HCT116 (cell line): ENCODE data around the gene TRAPPC12. TPM values are rescaled to one million over a fixed set of nuclear protein-coding genes. Genes with fewer than 3 reads are reported as not detected.

Source experiments
- ATAC-seq: fragments of 200-7000 bp; cut with Tn5 transposase; 2 replicates; pipeline ENCODE4 v1.9.1; 2020; ENCODE audit warnings: mild to moderate bottlenecking, moderate library complexity
- BruUV-seq: library from RNA; stranded (reverse); fragments of 400-500 nt; replicated peaks from 2 replicates; lab custom pipeline; 2021; lab: Mats Ljungman, UMichigan
- CTCF ChIA-PET: fragments of 300-600 bp; sonication (Branson Sonifier 250); formaldehyde crosslinking; loops from one replicate; lab custom pipeline; 2021; ENCODE audit warnings: antibody characterized with exemption; lab: Charles Lee
- POLR2A ChIA-PET: fragments of 300-600, 350-600 bp; sonication (Branson Sonifier 250); formaldehyde crosslinking; loops from one replicate; lab custom pipeline; 2021; ENCODE audit warnings: antibody characterized with exemption; lab: Charles Lee
- RAD21 ChIA-PET, 2 experiments: fragments of 300-600 bp; sonication (Branson Sonifier 250); formaldehyde crosslinking; loops; one replicate each; lab custom pipeline; 2023; ENCODE audit warnings: low total read pairs in 2 of 2; ENCODE audit not compliant: uncharacterized antibody in 2 of 2, unreplicated experiment in 2 of 2, low non-redundant PET in 1 of 2; lab: Charles Lee
- DNase-seq: peaks from one replicate; pipeline ENCODE4 v3.0.0-alpha.2; 2010; ENCODE audit warnings: low read depth, low spot score
- H2AFZ ChIP-seq: fragments of 200-600 bp; shearing (Covaris generic), sonication (generic); 2 replicates; pipeline ENCODE4 v1.6.1; 2017; ENCODE audit warnings: low read depth, mixed run types, mixed read lengths, antibody characterized with exemption, low read length; ENCODE audit not compliant: poor library complexity, severe bottlenecking
- H3K27ac ChIP-seq: 2 replicates; pipeline ENCODE4 v1.5.1; 2012; ENCODE audit warnings: low read depth, low read length
- H3K27me3 ChIP-seq: fragments of 200-600 bp; sonication (generic); 2 replicates; pipeline ENCODE4 v1.6.1; 2016; ENCODE audit warnings: mixed run types, low read length, mixed read lengths; ENCODE audit not compliant: insufficient read depth
- H3K36me3 ChIP-seq, 2 experiments: fragments of 200-500 bp in 1 of 2; fragments of 200-600 bp in 1 of 2; sonication (Bioruptor generic) in 1 of 2; sonication (generic) in 1 of 2; 2 replicates each; pipeline versions ENCODE4 v1.5.1 to v1.6.1; 2014 to 2016; ENCODE audit warnings: low read length in 2 of 2, inconsistent platforms in 1 of 2, mixed read lengths in 1 of 2, mixed run types in 1 of 2; ENCODE audit not compliant: insufficient read depth in 2 of 2, control insufficient read depth in 1 of 2
- H3K4me1 ChIP-seq, 2 experiments: fragments of 200-600 bp in 1 of 2; sonication (generic) in 1 of 2; 2 replicates each; pipeline versions ENCODE4 v1.5.1 to v1.6.1; 2012 to 2017; ENCODE audit warnings: low read length in 2 of 2, inconsistent platforms in 1 of 2, mild to moderate bottlenecking in 1 of 2, mixed read lengths in 1 of 2, mixed run types in 1 of 2, moderate library complexity in 1 of 2; ENCODE audit not compliant: insufficient read depth in 2 of 2, control insufficient read depth in 1 of 2
- H3K4me2 ChIP-seq: fragments of 200-600 bp; sonication (generic); 2 replicates; pipeline ENCODE4 v1.6.1; 2017; ENCODE audit warnings: mixed run types, low read length, mixed read lengths
- H3K4me3 ChIP-seq, 2 experiments: fragments of 200-600 bp in 1 of 2; sonication (generic) in 1 of 2; replicated peaks in 1 of 2; 2 replicates each; pipeline ENCODE4 v1.5.1; 2011 to 2016; ENCODE audit warnings: low read length in 2 of 2, control low read depth in 1 of 2, low read depth in 1 of 2, mild to moderate bottlenecking in 1 of 2, mixed read lengths in 1 of 2, mixed run types in 1 of 2
- H3K79me2 ChIP-seq: fragments of 200-600 bp; sonication (generic); 2 replicates; pipeline ENCODE4 v1.6.1; 2017; ENCODE audit warnings: mild to moderate bottlenecking, mixed run types, low read length, moderate library complexity, mixed read lengths; ENCODE audit not compliant: insufficient read depth
- H3K9ac ChIP-seq: fragments of 200-600 bp; sonication (generic); 2 replicates; pipeline ENCODE4 v1.6.1; 2016; ENCODE audit warnings: low read length, mixed read lengths
- H3K9me2 ChIP-seq: fragments of 200-600 bp; sonication (generic), shearing (Covaris generic); 2 replicates; pipeline ENCODE4 v1.6.1; 2017; ENCODE audit warnings: mixed run types, mild to moderate bottlenecking, moderate library complexity; ENCODE audit not compliant: insufficient read depth
- H3K9me3 ChIP-seq, 2 experiments: fragments of 200-500 bp in 1 of 2; fragments of 200-600 bp in 1 of 2; sonication (Bioruptor generic) in 1 of 2; sonication (generic) in 1 of 2; 2 replicates each; pipeline ENCODE4 v1.6.1; 2014 to 2017; ENCODE audit warnings: low read length in 2 of 2, mixed read lengths in 2 of 2, inconsistent platforms in 1 of 2, low read depth in 1 of 2, mild to moderate bottlenecking in 1 of 2, mixed run types in 1 of 2, moderate library complexity in 1 of 2; ENCODE audit not compliant: control insufficient read depth in 1 of 2, insufficient read depth in 1 of 2
- H4K20me1 ChIP-seq: fragments of 200-600 bp; sonication (generic), shearing (Covaris generic); 2 replicates; pipeline ENCODE4 v1.6.1; 2017; ENCODE audit warnings: mixed run types, mild to moderate bottlenecking, moderate library complexity; ENCODE audit not compliant: insufficient read depth
- CEBPB ChIP-seq: IDR thresholded peaks from 2 replicates; pipeline ENCODE4 v1.6.1; 2012; ENCODE audit warnings: low read depth
- ELF1 ChIP-seq: IDR thresholded peaks from 2 replicates; pipeline ENCODE4 v1.6.1; 2012; ENCODE audit warnings: low read depth, borderline replicate concordance
- EZH2phosphoT487 ChIP-seq: fragments of 200-600 bp; IDR thresholded peaks from 2 replicates; pipeline ENCODE4 v1.6.1; 2018; ENCODE audit warnings: antibody characterized with exemption, borderline replicate concordance
- POLR2A ChIP-seq: IDR thresholded peaks from 2 replicates; pipeline ENCODE4 v1.7.0; 2011; ENCODE audit warnings: borderline replicate concordance; ENCODE audit not compliant: insufficient read depth, insufficient read length; ENCODE audit errors: extremely low read depth
- POLR2AphosphoS5 ChIP-seq: IDR thresholded peaks from 2 replicates; pipeline ENCODE4 v1.6.1; 2011; ENCODE audit warnings: mild to moderate bottlenecking, low read depth, low read length, moderate library complexity
- SIN3A ChIP-seq: IDR thresholded peaks from 2 replicates; pipeline ENCODE4 v1.6.1; 2012; ENCODE audit warnings: low read depth
- SP1 ChIP-seq: IDR thresholded peaks from 2 replicates; pipeline ENCODE4 v1.6.1; 2012; ENCODE audit warnings: low read depth
- SRF ChIP-seq: IDR thresholded peaks from 2 replicates; pipeline ENCODE4 v1.6.1; 2012; ENCODE audit warnings: low read depth
- TCF7L2 ChIP-seq: IDR thresholded peaks from 2 replicates; pipeline ENCODE4 v1.7.0; 2011; ENCODE audit warnings: borderline replicate concordance, inconsistent platforms; ENCODE audit not compliant: insufficient read depth, insufficient read length; ENCODE audit errors: extremely low read depth
- YY1 ChIP-seq: IDR thresholded peaks from 2 replicates; pipeline ENCODE4 v1.6.1; 2011; ENCODE audit warnings: low read length, low read depth, moderate library complexity, mild to moderate bottlenecking; ENCODE audit not compliant: insufficient replicate concordance; ENCODE audit errors: extremely low read depth
- ZFX ChIP-seq: fragments of 450-650 bp; IDR thresholded peaks from 2 replicates; pipeline ENCODE4 v1.6.1; 2017
- ZNF274 ChIP-seq: fragments of 200-500 bp; sonication (Bioruptor generic); IDR thresholded peaks from 2 replicates; pipeline ENCODE4 v1.6.1; 2014; ENCODE audit warnings: mild to moderate bottlenecking, low read depth, low read length, inconsistent platforms
- intact Hi-C: fragments of 100-400 bp; cut with micrococcal nuclease; formaldehyde crosslinking; loops from 2 replicates; pipeline ENCODE4 v1.10.0; 2022
- total RNA-seq: library from RNA; stranded (reverse); gene quantifications from one replicate; pipeline ENCODE4 v1.2.1, GENCODE V29; 2021; ENCODE audit not compliant: unreplicated experiment
- TF ChIP-seq, protein P1 (sequence below): IDR thresholded peaks from 2 replicates; pipeline ENCODE4 v1.6.1; 2012
- TF ChIP-seq, protein P2 (sequence below): IDR thresholded peaks from 2 replicates; pipeline ENCODE4 v1.6.1; 2012
- TF ChIP-seq, protein P3 (sequence below): IDR thresholded peaks from 2 replicates; pipeline ENCODE4 v1.6.1; 2011; ENCODE audit warnings: mild to moderate bottlenecking, low read length, moderate library complexity; ENCODE audit not compliant: insufficient replicate concordance; ENCODE audit errors: extremely low read depth
- TF ChIP-seq, protein P4 (sequence below): IDR thresholded peaks from 2 replicates; pipeline ENCODE4 v1.6.1; 2012; ENCODE audit warnings: low read depth
- TF ChIP-seq, protein P5 (sequence below), 3 experiments: fragments of 200-600 bp in 1 of 3; sonication (generic) in 1 of 3; IDR thresholded peaks in 2 of 3; conservative IDR thresholded peaks in 1 of 3; 2 replicates each; pipeline ENCODE4 v1.5.1; 2012 to 2017; ENCODE audit warnings: low read depth in 2 of 3, low read length in 2 of 3, antibody characterized with exemption in 1 of 3, borderline replicate concordance in 1 of 3, control low read depth in 1 of 3, mild to moderate bottlenecking in 1 of 3, mixed read lengths in 1 of 3, mixed run types in 1 of 3, moderate library complexity in 1 of 3; ENCODE audit not compliant: insufficient read depth in 1 of 3

The TRAPPC12 gene
- total RNA-seq, 1 experiment from 2014 or later: 47.4 TPM

DNA sequence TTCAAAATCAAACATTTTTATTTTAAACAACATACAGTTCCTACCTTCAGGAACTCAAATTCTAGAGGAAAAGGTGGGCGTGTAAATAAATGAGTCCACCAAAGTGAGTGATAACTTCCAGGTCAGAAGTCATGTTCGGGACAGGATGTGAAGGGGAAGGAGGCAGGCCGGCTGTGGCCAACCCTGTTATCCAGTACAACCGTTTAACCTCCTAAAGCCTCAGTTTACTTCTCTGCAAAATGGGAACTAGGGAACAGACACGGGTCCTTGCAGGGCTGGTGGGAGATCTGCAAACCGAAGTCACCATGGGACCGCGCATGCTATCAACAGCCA is 2.2 kb upstream of the TRAPPC12 start:
- Histone ChIP-seq H3K79me2 (peaks cover 53% of the 10 kb centered on the region), H3K27ac (peak overlapping the region; percentile 54), H3K4me1 (peaks cover 10 to 28% of the 10 kb centered on the region in 2 experiments; a peak in 3 of 4 replicates), H2AFZ (no peak overlapping the region), H3K27me3 (no peaks in the 10 kb centered on the region), H3K9me2 (no peaks in the 10 kb centered on the region), H3K4me3 (peak overlapping the region; percentile 90 to 95), H3K4me2 (peak overlapping the region; percentile 80), H3K36me3 (no peaks in the 10 kb centered on the region; a peak in 1 of 4 replicates), H3K9me3 (no peaks in the 10 kb centered on the region), H3K9ac (peak overlapping the region; percentile 86), H4K20me1 (no peaks in the 10 kb centered on the region)
- ChIA-PET CTCF (interaction anchor here (1.5 kb wide), 1 partner anchor 46 kb away, joined by 5 read pairs; no protein-coding TSS in a partner anchor), POLR2A (interaction anchor here (0.8 to 1.2 kb wide), 2 partner anchors 141 to 201 kb away, joined by 3 to 4 read pairs; no protein-coding TSS in a partner anchor), RAD21 (no interaction called here)
- TF ChIP-seq SRF: no peak
- TF ChIP-seq, protein P1, sequence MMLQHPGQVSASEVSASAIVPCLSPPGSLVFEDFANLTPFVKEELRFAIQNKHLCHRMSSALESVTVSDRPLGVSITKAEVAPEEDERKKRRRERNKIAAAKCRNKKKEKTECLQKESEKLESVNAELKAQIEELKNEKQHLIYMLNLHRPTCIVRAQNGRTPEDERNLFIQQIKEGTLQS: no peak
- TF ChIP-seq, protein P2, sequence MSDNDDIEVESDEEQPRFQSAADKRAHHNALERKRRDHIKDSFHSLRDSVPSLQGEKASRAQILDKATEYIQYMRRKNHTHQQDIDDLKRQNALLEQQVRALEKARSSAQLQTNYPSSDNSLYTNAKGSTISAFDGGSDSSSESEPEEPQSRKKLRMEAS: no peak
- TF ChIP-seq YY1: no peak
- no peak for TF ChIP-seq EZH2phosphoT487
- no peak for TF ChIP-seq POLR2A
- TF ChIP-seq ZFX: no peak
- TF ChIP-seq, protein P3, sequence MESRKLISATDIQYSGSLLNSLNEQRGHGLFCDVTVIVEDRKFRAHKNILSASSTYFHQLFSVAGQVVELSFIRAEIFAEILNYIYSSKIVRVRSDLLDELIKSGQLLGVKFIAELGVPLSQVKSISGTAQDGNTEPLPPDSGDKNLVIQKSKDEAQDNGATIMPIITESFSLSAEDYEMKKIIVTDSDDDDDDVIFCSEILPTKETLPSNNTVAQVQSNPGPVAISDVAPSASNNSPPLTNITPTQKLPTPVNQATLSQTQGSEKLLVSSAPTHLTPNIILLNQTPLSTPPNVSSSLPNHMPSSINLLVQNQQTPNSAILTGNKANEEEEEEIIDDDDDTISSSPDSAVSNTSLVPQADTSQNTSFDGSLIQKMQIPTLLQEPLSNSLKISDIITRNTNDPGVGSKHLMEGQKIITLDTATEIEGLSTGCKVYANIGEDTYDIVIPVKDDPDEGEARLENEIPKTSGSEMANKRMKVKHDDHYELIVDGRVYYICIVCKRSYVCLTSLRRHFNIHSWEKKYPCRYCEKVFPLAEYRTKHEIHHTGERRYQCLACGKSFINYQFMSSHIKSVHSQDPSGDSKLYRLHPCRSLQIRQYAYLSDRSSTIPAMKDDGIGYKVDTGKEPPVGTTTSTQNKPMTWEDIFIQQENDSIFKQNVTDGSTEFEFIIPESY: no peak
- no peak for TF ChIP-seq SP1
- TF ChIP-seq SIN3A: no peak; the same call in 1 of the 2 replicates
- TF ChIP-seq ELF1: no peak
- no peak for TF ChIP-seq ZNF274
- no peak for TF ChIP-seq CEBPB
- TF ChIP-seq TCF7L2: no peak
- TF ChIP-seq, protein P4, sequence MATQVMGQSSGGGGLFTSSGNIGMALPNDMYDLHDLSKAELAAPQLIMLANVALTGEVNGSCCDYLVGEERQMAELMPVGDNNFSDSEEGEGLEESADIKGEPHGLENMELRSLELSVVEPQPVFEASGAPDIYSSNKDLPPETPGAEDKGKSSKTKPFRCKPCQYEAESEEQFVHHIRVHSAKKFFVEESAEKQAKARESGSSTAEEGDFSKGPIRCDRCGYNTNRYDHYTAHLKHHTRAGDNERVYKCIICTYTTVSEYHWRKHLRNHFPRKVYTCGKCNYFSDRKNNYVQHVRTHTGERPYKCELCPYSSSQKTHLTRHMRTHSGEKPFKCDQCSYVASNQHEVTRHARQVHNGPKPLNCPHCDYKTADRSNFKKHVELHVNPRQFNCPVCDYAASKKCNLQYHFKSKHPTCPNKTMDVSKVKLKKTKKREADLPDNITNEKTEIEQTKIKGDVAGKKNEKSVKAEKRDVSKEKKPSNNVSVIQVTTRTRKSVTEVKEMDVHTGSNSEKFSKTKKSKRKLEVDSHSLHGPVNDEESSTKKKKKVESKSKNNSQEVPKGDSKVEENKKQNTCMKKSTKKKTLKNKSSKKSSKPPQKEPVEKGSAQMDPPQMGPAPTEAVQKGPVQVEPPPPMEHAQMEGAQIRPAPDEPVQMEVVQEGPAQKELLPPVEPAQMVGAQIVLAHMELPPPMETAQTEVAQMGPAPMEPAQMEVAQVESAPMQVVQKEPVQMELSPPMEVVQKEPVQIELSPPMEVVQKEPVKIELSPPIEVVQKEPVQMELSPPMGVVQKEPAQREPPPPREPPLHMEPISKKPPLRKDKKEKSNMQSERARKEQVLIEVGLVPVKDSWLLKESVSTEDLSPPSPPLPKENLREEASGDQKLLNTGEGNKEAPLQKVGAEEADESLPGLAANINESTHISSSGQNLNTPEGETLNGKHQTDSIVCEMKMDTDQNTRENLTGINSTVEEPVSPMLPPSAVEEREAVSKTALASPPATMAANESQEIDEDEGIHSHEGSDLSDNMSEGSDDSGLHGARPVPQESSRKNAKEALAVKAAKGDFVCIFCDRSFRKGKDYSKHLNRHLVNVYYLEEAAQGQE: no peak
- TF ChIP-seq, protein P5, sequence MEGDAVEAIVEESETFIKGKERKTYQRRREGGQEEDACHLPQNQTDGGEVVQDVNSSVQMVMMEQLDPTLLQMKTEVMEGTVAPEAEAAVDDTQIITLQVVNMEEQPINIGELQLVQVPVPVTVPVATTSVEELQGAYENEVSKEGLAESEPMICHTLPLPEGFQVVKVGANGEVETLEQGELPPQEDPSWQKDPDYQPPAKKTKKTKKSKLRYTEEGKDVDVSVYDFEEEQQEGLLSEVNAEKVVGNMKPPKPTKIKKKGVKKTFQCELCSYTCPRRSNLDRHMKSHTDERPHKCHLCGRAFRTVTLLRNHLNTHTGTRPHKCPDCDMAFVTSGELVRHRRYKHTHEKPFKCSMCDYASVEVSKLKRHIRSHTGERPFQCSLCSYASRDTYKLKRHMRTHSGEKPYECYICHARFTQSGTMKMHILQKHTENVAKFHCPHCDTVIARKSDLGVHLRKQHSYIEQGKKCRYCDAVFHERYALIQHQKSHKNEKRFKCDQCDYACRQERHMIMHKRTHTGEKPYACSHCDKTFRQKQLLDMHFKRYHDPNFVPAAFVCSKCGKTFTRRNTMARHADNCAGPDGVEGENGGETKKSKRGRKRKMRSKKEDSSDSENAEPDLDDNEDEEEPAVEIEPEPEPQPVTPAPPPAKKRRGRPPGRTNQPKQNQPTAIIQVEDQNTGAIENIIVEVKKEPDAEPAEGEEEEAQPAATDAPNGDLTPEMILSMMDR (IDR thresholded peaks at IDR 0.05 in 2 of 3, conservative IDR thresholded peaks at IDR 0.05 in 1 of 3; ENCODE audit: borderline replicate concordance in 1 of 3, insufficient read depth in 1 of 3, low read depth in 2 of 3, low read length in 2 of 3): no peak
- no peak for TF ChIP-seq POLR2AphosphoS5
- peak; percentile 33 for DNase-seq
- TSS peak; percentile 55 for BruUV-seq
- ATAC-seq: peak; percentile 51
- intact Hi-C loops: no loop called here
